Measurements from ENCODE around the gene LSM2.
"Not testable (repeated sequence)": the region's sequence is repeated elsewhere in the genome, so short reads cannot be mapped to it uniquely, and the experiment has no call there.

DNA sequence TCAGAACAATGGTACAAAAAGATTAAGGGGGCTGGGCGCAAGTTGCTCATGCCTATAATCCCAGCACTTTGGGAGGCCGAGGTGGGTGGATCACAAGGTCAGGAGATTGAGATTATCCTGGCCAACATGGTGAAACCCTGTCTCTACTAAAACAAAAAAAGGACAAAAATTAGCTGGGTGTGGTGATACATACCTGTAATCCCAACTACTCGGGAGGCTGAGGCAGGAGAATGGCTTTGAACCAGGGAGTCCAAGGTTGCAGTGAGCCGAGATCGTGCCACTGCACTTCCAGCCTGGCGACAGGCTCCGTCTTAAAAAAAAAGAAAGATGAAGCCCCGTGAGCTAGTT, 33.0 kb upstream of the LSM2 start:
- TF ChIP-seq POLR2AphosphoS5, CTCF, POLR2A (IDR thresholded peaks at IDR 0.05): not testable (repeated sequence)

Measured in transverse colon (tissue), 4 donors.